Stimulated activated CD4-positive, alpha-beta T cell treated with anti-CD3 and anti-CD28 coated beads, Interleukin-2, amount 100 ng/mL, for 48 hours (primary cell): ENCODE measurements around the gene CMTM4.
"Not testable (repeated sequence)": the region's sequence is repeated elsewhere in the genome, so short reads cannot be mapped to it uniquely, and the experiment has no call there.

ENCODE experiments used
- DNase-seq, 2 donors: peaks; one replicate each; pipeline ENCODE4 v3.0.0-alpha.2; 2020

Gene CMTM4

DNA sequence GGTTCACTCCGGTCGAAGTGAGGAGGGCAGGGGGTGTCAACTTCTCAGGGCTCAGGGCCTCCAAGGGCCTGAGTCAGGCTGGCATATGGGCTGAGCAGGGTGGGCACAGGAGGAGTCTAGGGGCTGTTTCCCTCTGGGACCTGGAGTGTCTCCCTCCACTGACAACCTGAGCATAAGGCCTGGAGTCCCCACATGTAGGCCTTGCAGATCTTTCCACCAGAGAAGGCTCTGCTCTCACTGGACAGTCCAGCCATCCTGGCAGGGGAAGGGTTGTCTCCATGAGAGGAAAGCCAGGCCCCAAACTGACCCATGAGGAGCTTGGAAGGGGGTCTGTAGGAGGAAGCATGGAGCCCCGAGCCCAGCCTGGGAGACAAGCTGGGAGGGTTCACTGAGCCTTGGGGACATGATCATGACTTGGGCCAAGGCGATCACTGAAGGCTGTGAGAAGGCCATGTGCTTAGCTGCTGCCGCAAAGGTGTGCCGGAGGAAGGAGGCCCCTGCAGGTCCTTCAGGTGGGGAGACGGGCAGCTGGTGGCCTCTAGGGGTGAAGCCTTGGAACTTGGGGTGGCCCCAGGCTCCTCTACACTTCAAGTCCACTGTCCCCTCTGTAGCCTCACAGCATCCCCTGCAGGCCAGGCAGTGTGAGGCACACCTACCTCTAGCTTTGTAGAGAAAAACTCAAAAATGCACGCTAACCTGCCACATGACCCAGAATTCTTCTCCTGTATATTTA is 107.4 kb downstream of the CMTM4 start:
- DNase-seq, result peak; percentile 37 to 45

DNA sequence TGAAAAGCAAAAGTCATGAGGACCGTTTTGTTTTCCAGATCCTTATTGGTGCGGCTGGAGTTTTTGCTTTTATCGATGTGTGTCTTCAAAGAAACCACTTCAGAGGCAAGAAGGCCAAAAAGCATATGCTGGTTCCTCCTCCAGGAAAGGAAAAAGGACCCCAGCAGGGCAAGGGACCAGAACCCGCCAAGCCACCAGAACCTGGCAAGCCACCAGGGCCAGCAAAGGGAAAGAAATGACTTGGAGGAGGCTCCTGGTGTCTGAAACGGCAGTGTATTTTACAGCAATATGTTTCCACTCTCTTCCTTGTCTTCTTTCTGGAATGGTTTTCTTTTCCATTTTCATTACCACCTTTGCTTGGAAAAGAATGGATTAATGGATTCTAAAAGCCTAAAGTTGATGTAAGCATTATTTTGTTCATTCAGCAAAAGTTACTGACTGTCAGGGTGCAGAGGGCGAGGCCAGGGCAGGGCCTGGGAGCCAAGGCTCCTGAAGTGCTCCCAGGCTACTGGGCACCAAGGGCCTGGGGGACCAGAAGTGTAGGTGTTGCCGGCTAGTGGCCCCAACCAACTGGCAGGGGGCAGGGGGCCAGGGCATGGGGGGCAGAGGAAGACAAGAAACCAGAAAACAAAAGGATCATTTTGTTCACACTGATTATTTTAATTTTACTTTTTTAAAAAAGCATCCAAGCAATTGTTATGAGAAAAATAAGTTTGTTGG is 108.5 kb downstream of the CMTM4 start:
- DNase-seq, result no peak

DNA sequence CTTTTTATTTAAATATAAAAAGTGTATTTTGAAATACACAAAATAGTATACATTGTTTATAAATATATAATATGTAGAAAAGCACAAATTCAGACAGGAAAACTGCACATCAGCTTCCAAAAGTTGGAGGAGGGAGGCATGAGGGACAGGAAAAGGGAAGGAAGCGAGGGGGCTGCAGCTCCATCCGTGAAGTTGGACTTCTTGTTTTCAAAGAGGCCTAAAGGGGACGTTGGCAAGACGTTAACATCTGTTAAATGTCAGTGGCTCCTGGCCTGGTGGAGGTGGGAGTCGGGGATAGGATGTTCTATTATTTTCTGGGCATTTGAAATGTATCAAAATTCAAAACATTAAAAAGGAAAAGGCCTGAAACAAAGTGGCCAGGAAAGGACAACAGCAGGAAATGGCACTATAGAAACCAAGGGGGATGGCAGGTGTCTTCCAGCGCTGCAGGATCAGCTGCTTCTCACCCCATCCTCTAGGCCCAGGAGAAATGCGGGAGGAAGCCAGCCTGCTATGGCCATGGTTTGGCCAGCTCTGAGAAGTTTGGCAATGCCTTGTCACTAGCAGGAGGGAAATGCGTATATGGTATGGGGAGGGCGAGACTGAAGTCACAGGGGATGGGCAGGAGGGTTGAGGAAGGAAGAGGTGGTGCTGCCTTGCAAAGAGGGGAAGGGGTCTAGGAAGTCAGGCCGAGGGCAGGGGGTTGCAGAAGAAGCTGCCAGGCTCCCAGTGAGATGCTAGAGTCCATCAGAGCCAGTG is 110.9 kb downstream of the CMTM4 start:
- DNase-seq, result no peak

DNA sequence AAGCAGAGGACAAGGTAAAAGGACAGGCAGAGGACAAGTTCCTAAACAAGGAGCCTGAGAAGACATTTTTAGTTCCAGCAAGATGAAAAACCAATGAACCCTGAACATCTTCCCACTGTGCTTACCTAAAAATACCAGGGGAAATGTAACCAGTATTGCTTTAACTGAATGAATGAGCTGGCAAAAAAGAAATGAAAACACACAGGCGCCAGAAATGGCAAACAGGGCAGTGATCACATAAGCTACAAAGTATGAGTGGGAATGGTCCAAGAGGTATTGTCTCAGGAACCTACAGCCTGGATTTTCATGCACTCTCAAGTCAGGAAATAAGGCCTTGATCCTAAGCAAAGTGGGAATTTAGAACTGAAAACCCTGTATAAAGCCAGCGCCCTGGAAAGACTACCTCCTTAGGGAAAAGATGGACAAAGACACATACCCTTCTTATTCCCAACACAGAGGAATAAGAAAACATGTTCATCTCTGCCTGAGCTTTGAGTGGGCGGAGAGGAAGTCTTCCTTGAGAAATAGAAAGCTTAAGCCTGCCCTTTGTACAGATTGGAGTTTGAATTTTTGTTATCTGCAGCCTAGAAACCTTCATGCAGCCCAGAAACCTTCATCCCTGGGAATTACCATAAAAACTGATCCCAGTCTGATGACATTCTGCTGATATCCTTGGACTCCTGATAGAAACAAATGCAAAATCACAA is 115.1 kb downstream of the CMTM4 start:
- DNase-seq, result no peak

DNA sequence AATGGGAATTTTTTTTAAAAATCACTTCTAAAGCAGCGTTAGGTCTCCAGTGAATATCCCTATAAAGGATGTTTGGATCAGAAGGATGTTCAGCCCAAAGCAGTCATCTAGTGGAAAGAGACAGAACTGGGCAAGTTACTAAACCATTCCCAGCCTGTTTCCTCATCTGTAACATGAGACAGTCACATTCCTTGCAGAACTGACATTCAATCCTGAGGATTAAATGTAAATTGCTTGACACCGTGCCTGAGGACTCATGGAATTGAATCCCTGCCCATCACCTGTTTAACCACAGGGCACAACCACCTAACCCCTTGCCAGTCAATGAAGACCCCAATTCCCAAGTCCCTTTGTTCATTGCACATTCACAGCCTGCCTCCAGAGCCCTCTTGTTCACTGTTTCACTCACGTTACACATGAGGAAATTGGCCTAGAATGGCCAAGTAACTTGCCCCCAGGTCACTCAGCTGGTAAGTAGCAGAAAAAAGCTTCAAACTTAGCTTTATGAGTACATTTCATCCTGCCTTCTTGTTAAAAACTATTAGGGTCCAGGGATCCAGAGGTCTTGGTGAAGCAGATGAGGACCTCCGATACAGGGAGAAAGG is 115.8 kb downstream of the CMTM4 start:
- no peak for DNase-seq

DNA sequence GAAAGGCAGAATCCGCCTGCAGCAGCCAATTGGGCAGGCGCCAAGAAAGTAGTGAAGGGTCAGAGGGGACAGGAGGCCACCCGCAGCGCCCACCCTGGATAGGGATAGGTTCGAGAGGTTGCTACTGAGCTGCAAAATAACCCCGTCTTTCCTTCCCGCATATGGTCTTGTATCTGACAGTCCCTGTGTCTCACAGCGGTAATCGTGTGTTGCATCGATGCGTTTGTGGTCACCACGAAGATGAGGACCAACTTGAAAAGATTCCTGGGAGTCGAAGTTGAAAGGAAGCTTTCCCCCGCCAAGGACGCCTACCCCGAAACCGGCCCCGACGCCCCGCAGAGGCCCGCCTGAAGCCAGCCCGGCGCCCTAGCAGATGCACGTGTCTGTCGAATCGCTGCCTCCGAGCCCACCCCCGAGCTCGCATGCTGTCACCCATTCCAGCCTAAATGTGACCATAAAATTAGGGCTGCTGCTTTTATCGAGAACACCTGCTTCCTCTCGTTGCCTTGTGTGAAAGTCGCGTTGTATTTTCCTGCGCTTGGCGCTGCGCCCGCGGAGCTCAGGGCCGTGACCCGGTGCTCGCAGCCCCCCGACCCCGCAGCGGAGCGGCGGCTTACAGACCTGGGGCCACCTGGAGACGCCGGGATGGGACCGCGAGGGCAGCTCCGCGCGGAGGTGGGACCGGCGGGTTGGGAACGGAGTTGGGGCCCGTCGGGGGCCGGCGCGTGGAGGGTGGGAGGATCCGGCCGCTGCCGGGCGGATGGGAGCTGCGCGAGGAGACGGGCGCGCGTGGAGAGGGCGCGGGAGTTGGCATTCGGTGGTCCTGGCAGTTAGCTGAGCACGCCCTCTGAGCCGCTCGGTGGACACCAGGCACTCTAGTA is 117.7 kb downstream of the CMTM4 start, which contains the start of gene CMTM2:
Gene CMTM2 (plus strand): TSS at position 813 of the 881 bp plus-strand sequence. CDS start 145 bp downstream, outside the sequence.
- no peak for DNase-seq

DNA sequence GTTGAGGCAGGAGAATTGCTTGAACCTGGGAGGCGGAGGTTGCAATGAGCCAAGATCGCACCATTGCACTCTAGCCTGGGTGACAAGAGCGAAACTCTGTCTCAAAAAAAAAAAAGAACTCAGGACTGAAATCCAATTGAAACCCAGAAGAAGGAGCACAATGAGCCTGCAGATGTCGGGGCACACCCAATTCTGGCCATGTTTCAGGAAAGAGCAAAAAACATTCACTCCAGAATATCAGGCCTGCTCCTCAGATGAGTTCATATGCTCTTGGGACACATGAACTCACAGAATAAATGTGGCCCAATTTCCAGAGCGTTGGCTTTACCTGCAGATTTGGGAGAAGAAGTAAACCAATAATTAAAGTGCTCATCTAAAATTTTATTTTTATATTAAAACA is 120.2 kb downstream of the CMTM4 start:
- no peak for DNase-seq

DNA sequence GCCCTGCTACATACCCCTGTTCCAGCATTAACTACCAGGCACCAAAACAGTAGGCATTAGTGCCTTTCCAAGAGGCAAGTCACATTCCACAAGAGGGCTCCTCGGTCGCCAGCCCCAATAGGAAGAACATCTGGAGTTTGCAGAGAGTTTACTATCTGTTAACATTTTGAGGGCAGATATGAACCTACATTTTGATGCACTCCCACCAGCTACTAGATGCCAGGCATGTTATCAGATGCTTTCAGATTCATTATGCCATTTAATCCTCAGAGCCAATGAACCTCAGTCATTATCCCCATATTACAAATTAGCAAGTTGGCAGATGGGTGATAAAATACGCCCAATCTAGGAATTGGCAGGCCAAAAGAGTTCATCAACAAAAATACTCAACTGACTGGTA is 121.5 kb downstream of the CMTM4 start:
- DNase-seq, result no peak

DNA sequence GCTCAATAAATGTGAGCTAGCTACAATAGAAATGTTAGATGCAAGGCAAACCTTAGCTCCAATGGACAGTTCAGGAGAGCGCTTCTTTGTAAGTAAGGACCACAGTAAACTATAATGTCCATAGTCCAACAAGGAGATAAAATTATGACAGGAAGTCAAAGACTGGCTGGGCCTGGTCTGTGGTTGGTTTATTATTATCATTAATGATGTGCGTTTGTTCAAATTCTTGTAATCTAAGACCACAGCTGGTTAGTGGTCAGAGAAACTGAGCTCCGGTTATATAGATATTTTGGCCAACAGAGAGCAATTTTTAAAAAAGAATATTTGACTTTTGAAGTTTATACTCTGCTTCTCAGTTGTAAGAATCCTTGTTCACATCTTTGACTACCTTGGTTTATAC is 122.0 kb downstream of the CMTM4 start:
- DNase-seq, result no peak

DNA sequence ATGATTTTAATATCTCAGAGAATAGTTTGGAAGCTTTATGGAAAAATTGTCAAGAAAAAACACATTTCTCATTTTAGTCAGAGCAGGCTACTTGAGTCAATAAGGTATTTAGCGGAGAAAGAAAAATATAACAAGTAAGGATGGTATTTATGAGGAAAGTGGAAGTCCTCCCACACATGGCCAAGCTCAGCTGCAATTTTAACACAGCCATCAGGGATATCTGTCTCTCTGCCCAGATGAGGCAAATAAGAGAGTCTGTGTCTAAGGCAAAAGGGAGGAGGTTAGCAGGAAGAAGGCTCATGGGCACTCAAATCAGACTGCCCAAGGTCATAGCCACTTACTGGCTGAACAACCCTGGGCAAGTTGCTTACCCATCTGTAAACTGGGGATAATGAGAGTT is 122.5 kb downstream of the CMTM4 start:
- no peak for DNase-seq

DNA sequence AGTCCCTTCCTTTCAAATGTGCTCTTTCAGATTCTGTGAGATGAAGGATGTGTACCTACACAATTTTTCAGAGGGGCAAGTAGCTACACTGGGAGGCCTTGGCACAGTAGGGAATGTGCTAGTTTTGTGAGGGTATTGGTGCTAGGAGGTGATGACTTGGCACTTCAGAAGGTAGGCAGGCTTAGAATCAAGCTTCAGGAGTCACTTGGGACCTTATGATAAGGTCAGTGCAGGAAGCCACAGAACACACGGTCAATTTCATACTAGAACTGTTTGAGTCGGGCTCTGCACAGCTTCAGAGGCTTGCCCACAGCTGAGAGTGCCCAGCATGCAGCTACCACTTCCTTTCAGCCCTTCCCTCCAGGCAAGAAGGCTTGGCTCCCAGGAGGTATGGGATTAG is 124.2 kb downstream of the CMTM4 start:
- no peak for DNase-seq

DNA sequence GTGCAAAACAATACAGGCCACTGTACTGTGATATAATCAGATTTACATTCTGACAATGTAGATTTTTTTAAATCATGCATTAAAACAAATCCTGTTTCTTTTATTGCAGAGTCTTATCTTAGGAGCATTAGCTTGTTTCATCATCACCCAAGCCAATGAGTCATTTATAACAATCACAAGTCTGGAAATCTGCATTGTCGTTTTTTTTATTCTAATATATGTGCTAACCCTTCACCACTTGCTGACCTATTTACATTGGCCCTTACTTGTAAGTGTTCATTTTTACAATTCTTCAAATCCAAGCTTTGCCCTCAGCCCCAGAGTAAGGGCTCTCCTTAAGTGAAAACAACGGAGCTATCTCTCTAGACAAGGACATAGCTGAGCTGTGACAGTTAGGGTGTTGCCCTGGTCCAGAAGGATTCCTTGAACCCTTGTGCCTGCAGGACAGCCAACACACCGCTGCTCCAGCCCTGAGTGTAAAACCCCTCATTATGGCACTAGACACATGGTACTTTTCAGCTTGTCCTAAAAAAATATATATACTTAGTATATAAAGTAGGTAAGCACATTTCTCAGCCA is 126.6 kb downstream of the CMTM4 start:
- DNase-seq, result no peak

DNA sequence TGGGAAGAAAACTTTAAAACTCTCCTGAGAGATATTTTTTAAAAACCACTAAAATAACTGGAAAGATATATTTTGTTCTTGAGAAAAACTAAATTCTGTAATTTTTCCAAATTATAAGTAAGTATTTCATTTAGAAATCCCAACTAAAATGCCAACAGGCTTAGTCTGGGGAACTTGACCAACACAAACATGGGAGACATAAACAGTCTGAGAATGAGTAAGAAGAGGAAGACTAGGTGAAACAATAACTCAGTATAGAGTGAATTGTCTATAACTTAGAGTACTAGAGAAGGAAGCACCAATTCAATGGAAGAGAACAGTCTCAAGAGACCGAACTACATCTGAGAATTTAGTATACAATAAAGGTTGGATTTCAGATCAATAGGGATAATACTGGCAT is 127.4 kb downstream of the CMTM4 start:
- no peak for DNase-seq

DNA sequence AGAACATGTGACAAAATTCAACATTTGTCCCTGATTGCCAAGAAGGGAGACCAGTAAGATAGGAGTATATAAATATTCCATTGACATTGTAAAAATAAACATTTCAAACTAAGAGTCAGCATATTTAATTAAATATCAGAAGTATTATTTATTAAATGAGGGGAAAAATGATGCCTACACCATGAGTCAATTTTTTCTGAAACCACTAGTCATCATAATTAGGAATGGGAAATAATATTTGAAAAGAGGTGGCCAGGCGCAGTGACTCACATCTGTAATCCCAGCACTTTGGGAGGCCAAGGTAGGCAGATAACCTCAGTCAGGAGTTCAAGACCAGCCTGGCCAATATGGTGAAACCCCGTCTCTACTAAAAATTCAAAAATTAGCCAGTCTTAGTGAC is 128.2 kb downstream of the CMTM4 start:
- DNase-seq, result no peak

DNA sequence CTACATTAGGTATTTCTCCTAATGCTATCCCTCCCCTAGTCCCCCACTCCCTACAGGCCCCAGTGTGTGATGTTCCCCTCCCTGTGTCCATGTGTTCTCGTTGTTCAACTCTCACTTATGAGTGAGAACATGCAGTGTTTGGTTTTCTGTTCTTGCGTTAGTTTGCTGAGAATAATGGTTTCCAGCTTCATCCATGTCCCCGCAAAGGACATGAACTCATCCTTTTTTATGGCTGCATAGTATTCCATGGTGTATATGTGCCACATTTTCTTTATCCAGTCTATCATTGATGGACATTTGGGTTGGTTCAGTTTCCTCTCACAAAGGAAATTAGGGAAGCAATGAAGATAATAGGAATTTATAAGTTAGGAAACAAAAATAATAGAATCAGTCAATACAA is 129.3 kb downstream of the CMTM4 start:
- DNase-seq, result not testable (repeated sequence)

DNA sequence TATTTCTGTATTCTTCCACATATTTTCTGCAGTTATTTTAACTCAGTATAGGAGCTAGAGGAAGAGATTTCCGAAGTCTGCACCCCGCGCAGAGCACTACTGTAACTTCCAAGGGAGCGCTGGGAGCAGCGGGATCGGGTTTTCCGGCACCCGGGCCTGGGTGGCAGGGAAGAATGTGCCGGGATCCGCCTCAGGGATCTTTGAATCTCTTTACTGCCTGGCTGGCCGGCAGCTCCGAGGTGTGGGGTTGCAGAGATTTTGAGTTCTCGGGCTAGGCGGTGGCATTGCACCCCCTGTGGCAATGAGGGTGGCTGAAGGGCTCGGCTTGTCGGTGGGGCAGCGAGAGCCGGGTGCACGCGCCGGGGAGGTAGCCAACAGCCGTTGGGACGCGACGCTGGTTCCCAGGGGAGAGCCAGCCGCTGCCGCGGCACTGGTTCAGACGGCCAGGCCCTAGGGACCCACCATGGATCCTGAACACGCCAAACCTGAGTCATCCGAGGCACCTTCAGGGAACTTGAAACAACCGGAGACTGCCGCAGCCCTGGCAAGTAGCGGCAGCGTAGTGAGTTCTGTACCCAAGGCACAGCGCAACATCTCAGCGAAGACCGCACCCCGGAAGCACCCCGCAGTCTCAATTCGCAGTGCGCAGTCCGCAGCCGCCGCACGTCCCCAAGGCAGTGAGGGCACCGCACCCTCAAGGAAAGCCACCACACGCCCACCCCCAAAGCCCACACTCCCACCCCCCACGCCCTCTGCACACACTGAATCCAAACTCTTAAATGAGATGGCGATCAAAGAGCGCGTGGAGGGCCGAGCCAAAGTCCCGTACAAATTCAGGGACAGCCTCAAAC is 130.3 kb downstream of the CMTM4 start, which contains the start of gene CMTM1:
Gene CMTM1 (plus strand): TSS at position 389 of the 851 bp plus-strand sequence. CDS start 75 bp downstream, at position 464.
- DNase-seq, result no peak
